Measurements from ENCODE around the gene FXR2.
A peak's percentile ranks its signal among the peaks of the same experiment; 100 is the strongest.

- TF ChIP-seq, protein P1, sequence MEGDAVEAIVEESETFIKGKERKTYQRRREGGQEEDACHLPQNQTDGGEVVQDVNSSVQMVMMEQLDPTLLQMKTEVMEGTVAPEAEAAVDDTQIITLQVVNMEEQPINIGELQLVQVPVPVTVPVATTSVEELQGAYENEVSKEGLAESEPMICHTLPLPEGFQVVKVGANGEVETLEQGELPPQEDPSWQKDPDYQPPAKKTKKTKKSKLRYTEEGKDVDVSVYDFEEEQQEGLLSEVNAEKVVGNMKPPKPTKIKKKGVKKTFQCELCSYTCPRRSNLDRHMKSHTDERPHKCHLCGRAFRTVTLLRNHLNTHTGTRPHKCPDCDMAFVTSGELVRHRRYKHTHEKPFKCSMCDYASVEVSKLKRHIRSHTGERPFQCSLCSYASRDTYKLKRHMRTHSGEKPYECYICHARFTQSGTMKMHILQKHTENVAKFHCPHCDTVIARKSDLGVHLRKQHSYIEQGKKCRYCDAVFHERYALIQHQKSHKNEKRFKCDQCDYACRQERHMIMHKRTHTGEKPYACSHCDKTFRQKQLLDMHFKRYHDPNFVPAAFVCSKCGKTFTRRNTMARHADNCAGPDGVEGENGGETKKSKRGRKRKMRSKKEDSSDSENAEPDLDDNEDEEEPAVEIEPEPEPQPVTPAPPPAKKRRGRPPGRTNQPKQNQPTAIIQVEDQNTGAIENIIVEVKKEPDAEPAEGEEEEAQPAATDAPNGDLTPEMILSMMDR (IDR thresholded peaks at IDR 0.05 in 8 of 11, conservative IDR thresholded peaks at IDR 0.05 in 3 of 11), result no peak
- no peak for TF ChIP-seq POLR2A (IDR thresholded peaks at IDR 0.05)
- TF ChIP-seq POLR2AphosphoS5 (IDR thresholded peaks at IDR 0.05), result peak in 1 of 3 donors; percentile 30
These were observed 27.1 kb downstream of the FXR2 start for GRCh38 chr17:7587420-7588151.
